ENCODE data around the gene TRABD.

Gene TRABD

GRCh38 chr22:50218153-50218995 lies 32.7 kb downstream of the TRABD start:
- DNase-seq (ENCODE audit: low read depth), result no peak

- peak; percentile 20 for DNase-seq (ENCODE audit: low read depth)
These were observed 33.4 kb downstream of the TRABD start for GRCh38 chr22:50218996-50219727.

- DNase-seq (ENCODE audit: low read depth), result no peak
These were observed 34.3 kb downstream of the TRABD start for GRCh38 chr22:50219800-50220602.

GRCh38 chr22:50220603-50221409 lies 35.1 kb downstream of the TRABD start:
- no peak for DNase-seq (ENCODE audit: low read depth)

- DNase-seq (ENCODE audit: low read depth), result no peak
These were observed 35.9 kb downstream of the TRABD start for GRCh38 chr22:50221410-50222300.

- DNase-seq (ENCODE audit: low read depth), result no peak
These were observed 36.8 kb downstream of the TRABD start for GRCh38 chr22:50222508-50222907.

- no peak for DNase-seq (ENCODE audit: low read depth)
These were observed 38.4 kb downstream of the TRABD start for GRCh38 chr22:50224071-50224470.

- DNase-seq (ENCODE audit: low read depth), result no peak
These were observed 39.7 kb downstream of the TRABD start for GRCh38 chr22:50225200-50225969.

- no peak for DNase-seq (ENCODE audit: low read depth)
These were observed 40.6 kb downstream of the TRABD start for GRCh38 chr22:50226063-50226874.

GRCh38 chr22:50226875-50227165 lies 41.1 kb downstream of the TRABD start:
- DNase-seq (ENCODE audit: low read depth), result no peak

- no peak for DNase-seq (ENCODE audit: low read depth)
These were observed 42.0 kb downstream of the TRABD start for GRCh38 chr22:50227579-50228215.

- no peak for DNase-seq (ENCODE audit: low read depth)
These were observed 42.7 kb downstream of the TRABD start for GRCh38 chr22:50228366-50228765.

- no peak for DNase-seq (ENCODE audit: low read depth)
These were observed 43.7 kb downstream of the TRABD start for GRCh38 chr22:50229370-50229769.

GRCh38 chr22:50232481-50233151 lies 46.9 kb downstream of the TRABD start:
- no peak for DNase-seq (ENCODE audit: low read depth)

- DNase-seq (ENCODE audit: low read depth), result no peak
These were observed 47.5 kb downstream of the TRABD start for GRCh38 chr22:50233223-50233622.

- DNase-seq (ENCODE audit: low read depth), result no peak
These were observed 51.2 kb downstream of the TRABD start for GRCh38 chr22:50236731-50237409.

GRCh38 chr22:50238755-50239154 lies 53.0 kb downstream of the TRABD start:
- no peak for DNase-seq (ENCODE audit: low read depth)

All from stromal cell of bone marrow (primary cell).